Measurements from ENCODE around the gene SMARCA5. TPM values are rescaled to one million over a fixed set of nuclear protein-coding genes. Genes with fewer than 3 reads are reported as not detected.

The SMARCA5 gene
- total and polyA plus RNA-seq, 10 of the 15 experiments (the other 5 are each of a cell fraction or from before 2014, with no cell fraction given): 21.7 to 69.6 (median 37.4) TPM

DNA sequence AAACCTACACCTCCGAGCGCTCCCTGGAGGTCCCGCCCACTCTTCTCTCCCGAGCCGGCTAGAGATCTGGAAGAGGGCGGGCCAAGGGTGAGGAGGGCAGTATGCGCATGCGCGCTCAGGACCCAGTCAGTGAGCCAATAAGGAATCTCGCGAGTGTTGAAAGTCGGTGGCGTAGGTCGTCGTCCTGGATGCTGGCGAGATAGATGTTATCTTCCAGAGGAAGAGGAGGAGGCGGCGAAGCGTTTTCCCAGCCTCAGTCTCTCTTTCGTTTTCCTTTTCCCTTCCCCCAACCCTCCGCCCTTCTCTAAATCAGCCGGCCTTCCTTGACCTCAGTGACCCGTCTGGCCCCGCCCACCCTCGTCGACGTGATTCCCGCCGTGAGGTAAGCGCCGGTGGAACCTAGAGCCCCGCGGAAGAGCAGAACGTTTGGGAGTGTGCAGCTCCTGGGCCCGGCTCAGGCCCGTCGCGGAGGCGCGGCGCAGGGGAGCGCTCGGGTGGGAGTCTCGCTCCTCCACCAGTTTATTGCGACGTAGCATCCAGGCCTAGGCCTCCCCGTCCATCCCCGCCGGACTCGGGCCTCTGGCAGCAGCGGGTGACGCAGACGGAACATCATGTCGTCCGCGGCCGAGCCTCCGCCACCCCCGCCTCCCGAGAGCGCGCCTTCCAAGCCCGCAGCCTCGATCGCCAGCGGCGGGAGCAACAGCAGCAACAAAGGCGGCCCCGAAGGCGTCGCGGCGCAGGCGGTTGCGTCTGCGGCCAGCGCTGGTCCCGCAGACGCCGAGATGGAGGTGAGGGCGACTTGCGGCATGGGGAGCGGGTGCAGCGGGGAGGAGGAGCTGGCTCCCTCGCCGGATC lies at the start of gene SMARCA5 (continued):
- TF ChIP-seq ZSCAN29 (IDR thresholded peaks at IDR 0.05) (no peak), KAT2A (conservative IDR thresholded peaks at IDR 0.05; ENCODE audit: control insufficient read depth, low read depth, low read length) (no peak), WRNIP1 (IDR thresholded peaks at IDR 0.05; ENCODE audit: borderline replicate concordance, low read depth, low read length) (peak; percentile 5; the same call in 1 of the 2 replicates), SP1 (IDR thresholded peaks at IDR 0.05; ENCODE audit: low read depth, low read length) (peak; percentile 26), YBX1 (IDR thresholded peaks at IDR 0.05) (no peak), CBX5 (IDR thresholded peaks at IDR 0.05; ENCODE audit: low read depth) (0 out of 2 replicates have a peak, but pooled peaks have one; percentile 7), JUND (IDR thresholded peaks at IDR 0.05; ENCODE audit: low read depth, low read length) (no peak), BHLHE40 (IDR thresholded peaks at IDR 0.05; ENCODE audit: borderline replicate concordance in 1 of 2, low read depth in 2 of 2, low read length in 1 of 2) (peak; percentile 11 to 60; a peak in 2 of 4 replicates), CEBPB (IDR thresholded peaks at IDR 0.05; ENCODE audit: borderline replicate concordance in 1 of 2, low read depth in 2 of 2, low read length in 2 of 2) (no peak), BCL11A (IDR thresholded peaks at IDR 0.05; ENCODE audit: low read depth, low read length) (no peak), POLR2A (IDR thresholded peaks at IDR 0.05; ENCODE audit: low read depth, low read length) (peak; percentile 93), GABPA (IDR thresholded peaks at IDR 0.05; ENCODE audit: low read depth) (no peak), EGR1 (IDR thresholded peaks at IDR 0.05; ENCODE audit: borderline replicate concordance in 1 of 2, low read depth in 2 of 2, low read length in 2 of 2) (peak in 1 of 2 experiments; percentile 79; a peak in 2 of 3 replicates), NFXL1 (IDR thresholded peaks at IDR 0.05; ENCODE audit: borderline replicate concordance) (no peak), NR2C2 (IDR thresholded peaks at IDR 0.05; ENCODE audit: borderline replicate concordance, control insufficient read depth, insufficient read length, low read depth) (no peak), BACH1 (IDR thresholded peaks at IDR 0.05; ENCODE audit: borderline replicate concordance) (peak; percentile 89), RAD51 (IDR thresholded peaks at IDR 0.05) (no peak), SUPT20H (IDR thresholded peaks at IDR 0.05; ENCODE audit: borderline replicate concordance, control insufficient read depth, low read depth, low read length) (no peak), BRCA1 (IDR thresholded peaks at IDR 0.05; ENCODE audit: low read depth, low read length) (peak; percentile 86), MXI1 (IDR thresholded peaks at IDR 0.05; ENCODE audit: low read depth, low read length) (peak; percentile 50; the same call in 1 of the 2 replicates), YY1 (IDR thresholded peaks at IDR 0.05; ENCODE audit: low read depth, low read length) (peak; percentile 73), RB1 (IDR thresholded peaks at IDR 0.05; ENCODE audit: borderline replicate concordance) (peak; percentile 92; the same call in 1 of the 2 replicates), PML (IDR thresholded peaks at IDR 0.05; ENCODE audit: low read length) (no peak)
- TF ChIP-seq, protein P1, sequence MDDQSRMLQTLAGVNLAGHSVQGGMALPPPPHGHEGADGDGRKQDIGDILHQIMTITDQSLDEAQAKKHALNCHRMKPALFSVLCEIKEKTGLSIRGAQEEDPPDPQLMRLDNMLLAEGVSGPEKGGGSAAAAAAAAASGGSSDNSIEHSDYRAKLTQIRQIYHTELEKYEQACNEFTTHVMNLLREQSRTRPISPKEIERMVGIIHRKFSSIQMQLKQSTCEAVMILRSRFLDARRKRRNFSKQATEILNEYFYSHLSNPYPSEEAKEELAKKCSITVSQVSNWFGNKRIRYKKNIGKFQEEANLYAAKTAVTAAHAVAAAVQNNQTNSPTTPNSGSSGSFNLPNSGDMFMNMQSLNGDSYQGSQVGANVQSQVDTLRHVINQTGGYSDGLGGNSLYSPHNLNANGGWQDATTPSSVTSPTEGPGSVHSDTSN (IDR thresholded peaks at IDR 0.05; ENCODE audit: insufficient replicate concordance, low read depth, low read length): no peak
- TF ChIP-seq, protein P2, sequence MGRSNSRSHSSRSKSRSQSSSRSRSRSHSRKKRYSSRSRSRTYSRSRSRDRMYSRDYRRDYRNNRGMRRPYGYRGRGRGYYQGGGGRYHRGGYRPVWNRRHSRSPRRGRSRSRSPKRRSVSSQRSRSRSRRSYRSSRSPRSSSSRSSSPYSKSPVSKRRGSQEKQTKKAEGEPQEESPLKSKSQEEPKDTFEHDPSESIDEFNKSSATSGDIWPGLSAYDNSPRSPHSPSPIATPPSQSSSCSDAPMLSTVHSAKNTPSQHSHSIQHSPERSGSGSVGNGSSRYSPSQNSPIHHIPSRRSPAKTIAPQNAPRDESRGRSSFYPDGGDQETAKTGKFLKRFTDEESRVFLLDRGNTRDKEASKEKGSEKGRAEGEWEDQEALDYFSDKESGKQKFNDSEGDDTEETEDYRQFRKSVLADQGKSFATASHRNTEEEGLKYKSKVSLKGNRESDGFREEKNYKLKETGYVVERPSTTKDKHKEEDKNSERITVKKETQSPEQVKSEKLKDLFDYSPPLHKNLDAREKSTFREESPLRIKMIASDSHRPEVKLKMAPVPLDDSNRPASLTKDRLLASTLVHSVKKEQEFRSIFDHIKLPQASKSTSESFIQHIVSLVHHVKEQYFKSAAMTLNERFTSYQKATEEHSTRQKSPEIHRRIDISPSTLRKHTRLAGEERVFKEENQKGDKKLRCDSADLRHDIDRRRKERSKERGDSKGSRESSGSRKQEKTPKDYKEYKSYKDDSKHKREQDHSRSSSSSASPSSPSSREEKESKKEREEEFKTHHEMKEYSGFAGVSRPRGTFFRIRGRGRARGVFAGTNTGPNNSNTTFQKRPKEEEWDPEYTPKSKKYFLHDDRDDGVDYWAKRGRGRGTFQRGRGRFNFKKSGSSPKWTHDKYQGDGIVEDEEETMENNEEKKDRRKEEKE (IDR thresholded peaks at IDR 0.05): no peak
- TF ChIP-seq, protein P3, sequence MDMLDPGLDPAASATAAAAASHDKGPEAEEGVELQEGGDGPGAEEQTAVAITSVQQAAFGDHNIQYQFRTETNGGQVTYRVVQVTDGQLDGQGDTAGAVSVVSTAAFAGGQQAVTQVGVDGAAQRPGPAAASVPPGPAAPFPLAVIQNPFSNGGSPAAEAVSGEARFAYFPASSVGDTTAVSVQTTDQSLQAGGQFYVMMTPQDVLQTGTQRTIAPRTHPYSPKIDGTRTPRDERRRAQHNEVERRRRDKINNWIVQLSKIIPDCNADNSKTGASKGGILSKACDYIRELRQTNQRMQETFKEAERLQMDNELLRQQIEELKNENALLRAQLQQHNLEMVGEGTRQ (IDR thresholded peaks at IDR 0.05; ENCODE audit: borderline replicate concordance, low read depth, low read length): no peak
